WTC11 (cell line): Measurements from ENCODE around the gene SEC61A1. TPM values are rescaled to one million over a fixed set of nuclear protein-coding genes. Genes with fewer than 3 reads are reported as not detected.

Experiments
- ATAC-seq: fragments of 200-7000 bp; cut with Tn5 transposase; 2 replicates; pipeline ENCODE4 v1.10.0; 2021; ENCODE audit warnings: mild to moderate bottlenecking, moderate library complexity
- CTCF ChIA-PET: fragments of 300-600 bp; sonication (Branson Sonifier 250); formaldehyde crosslinking; loops from one replicate; lab custom pipeline; 2021; ENCODE audit warnings: antibody characterized with exemption; lab: Charles Lee
- POLR2A ChIA-PET: fragments of 350-600 bp; sonication (Branson Sonifier 250); formaldehyde crosslinking; loops from one replicate; lab custom pipeline; 2021; ENCODE audit warnings: antibody characterized with exemption; lab: Charles Lee
- DNase-seq: peaks from one replicate; pipeline ENCODE4 v3.0.0; 2021; ENCODE audit warnings: low spot score
- H3K27ac Mint-ChIP-seq: 2 replicates; pipeline ENCODE4 v1.8.0; 2021; ENCODE audit warnings: mixed read lengths
- H3K27me3 Mint-ChIP-seq: 2 replicates; pipeline ENCODE4 v1.8.0; 2021; ENCODE audit warnings: low read depth, mild to moderate bottlenecking, moderate library complexity, mixed read lengths
- H3K36me3 Mint-ChIP-seq: 2 replicates; pipeline ENCODE4 v1.8.0; 2021; ENCODE audit warnings: mixed read lengths
- H3K4me1 Mint-ChIP-seq: 2 replicates; pipeline ENCODE4 v1.8.0; 2022; ENCODE audit warnings: mixed read lengths
- H3K4me3 Mint-ChIP-seq: 2 replicates; pipeline ENCODE4 v1.8.0; 2021; ENCODE audit warnings: mild to moderate bottlenecking, moderate library complexity, mixed read lengths
- H3K9me3 Mint-ChIP-seq: 2 replicates; pipeline ENCODE4 v1.8.0; 2021; ENCODE audit warnings: mixed read lengths
- ELF4 ChIP-seq: sonication (generic); formaldehyde crosslinking; IDR thresholded peaks from 2 replicates; pipeline ENCODE4 v1.8.1; 2022; ENCODE audit warnings: low read depth, mild to moderate bottlenecking, moderate library complexity, missing genetic modification reagents
- EMX1 ChIP-seq: fragments of 250-450 bp; sonication (Bioruptor Pico); IDR thresholded peaks from 2 replicates; pipeline ENCODE4 v1.8.0; 2021; ENCODE audit warnings: mild to moderate bottlenecking
- ESRRA ChIP-seq: sonication (generic); formaldehyde crosslinking; IDR thresholded peaks from 2 replicates; pipeline ENCODE4 v1.8.1; 2022; ENCODE audit warnings: mild to moderate bottlenecking, missing genetic modification reagents, borderline replicate concordance
- FOXP1 ChIP-seq: sonication (generic); formaldehyde crosslinking; IDR thresholded peaks from 2 replicates; pipeline ENCODE4 v1.8.0; 2022; ENCODE audit warnings: missing genetic modification reagents, mild to moderate bottlenecking, moderate library complexity, borderline replicate concordance
- IRF2 ChIP-seq: sonication (generic); formaldehyde crosslinking; IDR thresholded peaks from 2 replicates; pipeline ENCODE4 v1.8.0; 2022; ENCODE audit warnings: low read depth, missing genetic modification reagents, borderline replicate concordance
- JAZF1 ChIP-seq: fragments of 250-450 bp; sonication (Bioruptor Pico); IDR thresholded peaks from 2 replicates; pipeline ENCODE4 v1.9.0; 2021; ENCODE audit warnings: moderate library complexity, mild to moderate bottlenecking, inconsistent platforms
- JUN ChIP-seq: sonication (generic); formaldehyde crosslinking; IDR thresholded peaks from 2 replicates; pipeline ENCODE4 v1.8.0; 2023; ENCODE audit warnings: mild to moderate bottlenecking, missing genetic modification reagents
- NR1H2 ChIP-seq: sonication (generic); formaldehyde crosslinking; IDR thresholded peaks from 2 replicates; pipeline ENCODE4 v1.9.0; 2021; ENCODE audit warnings: mild to moderate bottlenecking, moderate library complexity, missing genetic modification reagents
- SOX15 ChIP-seq: fragments of 250-450 bp; sonication (Bioruptor Pico); IDR thresholded peaks from 2 replicates; pipeline ENCODE4 v1.9.0; 2021; ENCODE audit warnings: mild to moderate bottlenecking
- SP1 ChIP-seq: sonication (generic); formaldehyde crosslinking; conservative IDR thresholded peaks from 2 replicates; pipeline ENCODE4 v1.8.1; 2022; ENCODE audit warnings: missing genetic modification reagents
- ZNF138 ChIP-seq: sonication (generic); formaldehyde crosslinking; conservative IDR thresholded peaks from 2 replicates; pipeline ENCODE4 v1.8.1; 2022; ENCODE audit warnings: mild to moderate bottlenecking, moderate library complexity, missing genetic modification reagents
- ZNF263 ChIP-seq: sonication (generic); formaldehyde crosslinking; IDR thresholded peaks from 2 replicates; pipeline ENCODE4 v1.8.1; 2022; ENCODE audit warnings: low read depth, mild to moderate bottlenecking, moderate library complexity, missing genetic modification reagents
- ZNF317 ChIP-seq: sonication (generic); formaldehyde crosslinking; IDR thresholded peaks from 2 replicates; pipeline ENCODE4 v1.8.1; 2023; ENCODE audit warnings: low read depth, mild to moderate bottlenecking, moderate library complexity, missing genetic modification reagents, borderline replicate concordance
- ZNF416 ChIP-seq: fragments of 250-450 bp; sonication (Bioruptor Pico); IDR thresholded peaks from 2 replicates; pipeline ENCODE4 v1.9.0; 2021; ENCODE audit warnings: mild to moderate bottlenecking, inconsistent platforms
- ZNF671 ChIP-seq: fragments of 250-450 bp; sonication (Bioruptor Pico); IDR thresholded peaks from 2 replicates; pipeline ENCODE4 v1.8.0; 2021; ENCODE audit warnings: mild to moderate bottlenecking
- total RNA-seq: library from RNA; stranded (reverse); gene quantifications from 3 replicates; pipeline ENCODE4 v1.2.3, GENCODE V29; 2021
- TF ChIP-seq, protein P1 (sequence below): fragments of 250-450 bp; sonication (Bioruptor Pico); IDR thresholded peaks from 2 replicates; pipeline ENCODE4 v1.8.0; 2021; ENCODE audit warnings: mild to moderate bottlenecking
- TF ChIP-seq, protein P2 (sequence below): sonication (generic); formaldehyde crosslinking; IDR thresholded peaks from 2 replicates; pipeline ENCODE4 v1.8.0; 2023; ENCODE audit warnings: mild to moderate bottlenecking, missing genetic modification reagents
- TF ChIP-seq, protein P3 (sequence below): sonication (generic); formaldehyde crosslinking; IDR thresholded peaks from 2 replicates; pipeline ENCODE4 v1.8.1; 2022; ENCODE audit warnings: mild to moderate bottlenecking, missing genetic modification reagents, moderate library complexity, borderline replicate concordance
- TF ChIP-seq, protein P4 (sequence below): sonication (generic); formaldehyde crosslinking; conservative IDR thresholded peaks from 2 replicates; pipeline ENCODE4 v1.8.1; 2022; ENCODE audit warnings: mild to moderate bottlenecking, missing genetic modification reagents
- TF ChIP-seq, protein P5 (sequence below): sonication (generic); formaldehyde crosslinking; IDR thresholded peaks from 2 replicates; pipeline ENCODE4 v1.8.1; 2023; ENCODE audit warnings: mild to moderate bottlenecking, missing genetic modification reagents, moderate library complexity
- TF ChIP-seq, protein P6 (sequence below): sonication (generic); formaldehyde crosslinking; IDR thresholded peaks from 2 replicates; pipeline ENCODE4 v1.8.1; 2022; ENCODE audit warnings: mild to moderate bottlenecking, moderate library complexity, missing genetic modification reagents
- TF ChIP-seq, protein P7 (sequence below): fragments of 250-450 bp; sonication (Bioruptor Pico); IDR thresholded peaks from 2 replicates; pipeline ENCODE4 v1.9.0; 2021; ENCODE audit warnings: mild to moderate bottlenecking

Gene SEC61A1
- total RNA-seq, 1 experiment from 2014 or later: 152 TPM

DNA sequence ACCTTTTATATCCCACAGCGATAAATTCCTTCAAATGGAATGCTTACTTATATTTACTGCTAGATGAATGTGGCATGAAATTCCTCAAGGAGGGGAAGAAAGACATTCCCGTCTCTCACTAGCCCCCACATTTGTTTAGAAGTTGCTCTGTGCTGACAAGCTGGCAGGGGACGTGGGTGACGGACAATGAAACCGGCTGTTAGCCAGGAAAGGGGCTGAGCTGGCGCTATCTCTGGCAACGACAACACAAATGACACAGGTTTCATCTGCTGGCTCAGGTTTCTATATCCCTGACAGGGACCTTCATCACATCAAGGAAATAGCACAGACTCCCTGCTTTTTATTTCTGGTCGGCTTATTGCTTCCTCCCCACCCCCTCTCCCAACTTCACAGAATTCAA, 55.6 kb downstream of the SEC61A1 start (continued):
- TF ChIP-seq, protein P1, sequence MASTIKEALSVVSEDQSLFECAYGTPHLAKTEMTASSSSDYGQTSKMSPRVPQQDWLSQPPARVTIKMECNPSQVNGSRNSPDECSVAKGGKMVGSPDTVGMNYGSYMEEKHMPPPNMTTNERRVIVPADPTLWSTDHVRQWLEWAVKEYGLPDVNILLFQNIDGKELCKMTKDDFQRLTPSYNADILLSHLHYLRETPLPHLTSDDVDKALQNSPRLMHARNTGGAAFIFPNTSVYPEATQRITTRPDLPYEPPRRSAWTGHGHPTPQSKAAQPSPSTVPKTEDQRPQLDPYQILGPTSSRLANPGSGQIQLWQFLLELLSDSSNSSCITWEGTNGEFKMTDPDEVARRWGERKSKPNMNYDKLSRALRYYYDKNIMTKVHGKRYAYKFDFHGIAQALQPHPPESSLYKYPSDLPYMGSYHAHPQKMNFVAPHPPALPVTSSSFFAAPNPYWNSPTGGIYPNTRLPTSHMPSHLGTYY (CRISPR knock-in tag): no peak
- TF ChIP-seq JAZF1 (CRISPR knock-in tag) (no peak), SP1 (CRISPR knock-in tag) (no peak), ELF4 (CRISPR knock-in tag) (no peak)
- TF ChIP-seq, protein P2, sequence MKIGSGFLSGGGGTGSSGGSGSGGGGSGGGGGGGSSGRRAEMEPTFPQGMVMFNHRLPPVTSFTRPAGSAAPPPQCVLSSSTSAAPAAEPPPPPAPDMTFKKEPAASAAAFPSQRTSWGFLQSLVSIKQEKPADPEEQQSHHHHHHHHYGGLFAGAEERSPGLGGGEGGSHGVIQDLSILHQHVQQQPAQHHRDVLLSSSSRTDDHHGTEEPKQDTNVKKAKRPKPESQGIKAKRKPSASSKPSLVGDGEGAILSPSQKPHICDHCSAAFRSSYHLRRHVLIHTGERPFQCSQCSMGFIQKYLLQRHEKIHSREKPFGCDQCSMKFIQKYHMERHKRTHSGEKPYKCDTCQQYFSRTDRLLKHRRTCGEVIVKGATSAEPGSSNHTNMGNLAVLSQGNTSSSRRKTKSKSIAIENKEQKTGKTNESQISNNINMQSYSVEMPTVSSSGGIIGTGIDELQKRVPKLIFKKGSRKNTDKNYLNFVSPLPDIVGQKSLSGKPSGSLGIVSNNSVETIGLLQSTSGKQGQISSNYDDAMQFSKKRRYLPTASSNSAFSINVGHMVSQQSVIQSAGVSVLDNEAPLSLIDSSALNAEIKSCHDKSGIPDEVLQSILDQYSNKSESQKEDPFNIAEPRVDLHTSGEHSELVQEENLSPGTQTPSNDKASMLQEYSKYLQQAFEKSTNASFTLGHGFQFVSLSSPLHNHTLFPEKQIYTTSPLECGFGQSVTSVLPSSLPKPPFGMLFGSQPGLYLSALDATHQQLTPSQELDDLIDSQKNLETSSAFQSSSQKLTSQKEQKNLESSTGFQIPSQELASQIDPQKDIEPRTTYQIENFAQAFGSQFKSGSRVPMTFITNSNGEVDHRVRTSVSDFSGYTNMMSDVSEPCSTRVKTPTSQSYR (CRISPR knock-in tag): no peak
- TF ChIP-seq, protein P3, sequence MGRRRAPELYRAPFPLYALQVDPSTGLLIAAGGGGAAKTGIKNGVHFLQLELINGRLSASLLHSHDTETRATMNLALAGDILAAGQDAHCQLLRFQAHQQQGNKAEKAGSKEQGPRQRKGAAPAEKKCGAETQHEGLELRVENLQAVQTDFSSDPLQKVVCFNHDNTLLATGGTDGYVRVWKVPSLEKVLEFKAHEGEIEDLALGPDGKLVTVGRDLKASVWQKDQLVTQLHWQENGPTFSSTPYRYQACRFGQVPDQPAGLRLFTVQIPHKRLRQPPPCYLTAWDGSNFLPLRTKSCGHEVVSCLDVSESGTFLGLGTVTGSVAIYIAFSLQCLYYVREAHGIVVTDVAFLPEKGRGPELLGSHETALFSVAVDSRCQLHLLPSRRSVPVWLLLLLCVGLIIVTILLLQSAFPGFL: no peak
- TF ChIP-seq, protein P4, sequence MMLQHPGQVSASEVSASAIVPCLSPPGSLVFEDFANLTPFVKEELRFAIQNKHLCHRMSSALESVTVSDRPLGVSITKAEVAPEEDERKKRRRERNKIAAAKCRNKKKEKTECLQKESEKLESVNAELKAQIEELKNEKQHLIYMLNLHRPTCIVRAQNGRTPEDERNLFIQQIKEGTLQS: no peak

DNA sequence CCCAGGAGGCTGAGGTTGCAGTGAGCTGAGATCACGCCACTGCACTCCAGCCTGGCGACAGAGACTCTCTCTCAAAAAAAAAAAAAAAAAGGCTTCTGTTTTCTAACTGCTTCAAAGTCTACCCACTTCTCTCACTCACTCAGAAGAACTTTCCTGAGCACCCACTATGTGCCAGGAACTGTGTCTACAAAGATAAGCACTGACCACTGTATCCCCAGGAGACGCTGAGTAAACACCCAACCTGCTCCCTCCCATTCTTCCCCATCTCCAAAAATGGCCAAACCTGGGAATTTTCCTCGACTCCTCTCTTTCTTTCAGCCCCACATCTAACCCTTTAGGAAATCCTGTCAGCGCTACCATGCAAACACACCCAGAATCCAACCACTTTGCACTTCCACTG, 58.9 kb downstream of the SEC61A1 start:
- H3K4me1 Mint-ChIP-seq: peaks cover 8% of the 10 kb centered on the region
- no peaks in the 10 kb centered on the region for H3K27me3 Mint-ChIP-seq
- H3K9me3 Mint-ChIP-seq: no peaks in the 10 kb centered on the region
- H3K36me3 Mint-ChIP-seq: peaks cover 75% of the 10 kb centered on the region
- no peak overlapping the region for H3K4me3 Mint-ChIP-seq
- POLR2A ChIA-PET: no interaction called here
- ATAC-seq: no peak
- CTCF ChIA-PET: interaction anchor here (2.1 kb wide), 1 partner anchor 16 kb away, joined by 10 read pairs; no protein-coding TSS in a partner anchor
- no peak for DNase-seq
- no peak overlapping the region for H3K27ac Mint-ChIP-seq
- no peak for TF ChIP-seq ZNF263
- TF ChIP-seq, protein P3: no peak
- TF ChIP-seq, protein P5, sequence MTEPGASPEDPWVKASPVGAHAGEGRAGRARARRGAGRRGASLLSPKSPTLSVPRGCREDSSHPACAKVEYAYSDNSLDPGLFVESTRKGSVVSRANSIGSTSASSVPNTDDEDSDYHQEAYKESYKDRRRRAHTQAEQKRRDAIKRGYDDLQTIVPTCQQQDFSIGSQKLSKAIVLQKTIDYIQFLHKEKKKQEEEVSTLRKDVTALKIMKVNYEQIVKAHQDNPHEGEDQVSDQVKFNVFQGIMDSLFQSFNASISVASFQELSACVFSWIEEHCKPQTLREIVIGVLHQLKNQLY (CRISPR knock-in tag): no peak
- TF ChIP-seq SOX15 (CRISPR knock-in tag): no peak
- TF ChIP-seq FOXP1: no peak
- no peak for TF ChIP-seq EMX1 (CRISPR knock-in tag)
- TF ChIP-seq ZNF138 (CRISPR knock-in tag): no peak
- TF ChIP-seq, protein P6, sequence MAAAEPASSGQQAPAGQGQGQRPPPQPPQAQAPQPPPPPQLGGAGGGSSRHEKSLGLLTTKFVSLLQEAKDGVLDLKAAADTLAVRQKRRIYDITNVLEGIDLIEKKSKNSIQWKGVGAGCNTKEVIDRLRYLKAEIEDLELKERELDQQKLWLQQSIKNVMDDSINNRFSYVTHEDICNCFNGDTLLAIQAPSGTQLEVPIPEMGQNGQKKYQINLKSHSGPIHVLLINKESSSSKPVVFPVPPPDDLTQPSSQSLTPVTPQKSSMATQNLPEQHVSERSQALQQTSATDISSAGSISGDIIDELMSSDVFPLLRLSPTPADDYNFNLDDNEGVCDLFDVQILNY (CRISPR knock-in tag): no peak
- TF ChIP-seq JUN (CRISPR knock-in tag): no peak
- no peak for TF ChIP-seq IRF2 (CRISPR knock-in tag)
- TF ChIP-seq NR1H2 (CRISPR knock-in tag): no peak
- no peak for TF ChIP-seq ZNF671
- TF ChIP-seq ZNF416 (CRISPR knock-in tag): no peak
- TF ChIP-seq ZNF317 (CRISPR knock-in tag): no peak
- TF ChIP-seq, protein P7, sequence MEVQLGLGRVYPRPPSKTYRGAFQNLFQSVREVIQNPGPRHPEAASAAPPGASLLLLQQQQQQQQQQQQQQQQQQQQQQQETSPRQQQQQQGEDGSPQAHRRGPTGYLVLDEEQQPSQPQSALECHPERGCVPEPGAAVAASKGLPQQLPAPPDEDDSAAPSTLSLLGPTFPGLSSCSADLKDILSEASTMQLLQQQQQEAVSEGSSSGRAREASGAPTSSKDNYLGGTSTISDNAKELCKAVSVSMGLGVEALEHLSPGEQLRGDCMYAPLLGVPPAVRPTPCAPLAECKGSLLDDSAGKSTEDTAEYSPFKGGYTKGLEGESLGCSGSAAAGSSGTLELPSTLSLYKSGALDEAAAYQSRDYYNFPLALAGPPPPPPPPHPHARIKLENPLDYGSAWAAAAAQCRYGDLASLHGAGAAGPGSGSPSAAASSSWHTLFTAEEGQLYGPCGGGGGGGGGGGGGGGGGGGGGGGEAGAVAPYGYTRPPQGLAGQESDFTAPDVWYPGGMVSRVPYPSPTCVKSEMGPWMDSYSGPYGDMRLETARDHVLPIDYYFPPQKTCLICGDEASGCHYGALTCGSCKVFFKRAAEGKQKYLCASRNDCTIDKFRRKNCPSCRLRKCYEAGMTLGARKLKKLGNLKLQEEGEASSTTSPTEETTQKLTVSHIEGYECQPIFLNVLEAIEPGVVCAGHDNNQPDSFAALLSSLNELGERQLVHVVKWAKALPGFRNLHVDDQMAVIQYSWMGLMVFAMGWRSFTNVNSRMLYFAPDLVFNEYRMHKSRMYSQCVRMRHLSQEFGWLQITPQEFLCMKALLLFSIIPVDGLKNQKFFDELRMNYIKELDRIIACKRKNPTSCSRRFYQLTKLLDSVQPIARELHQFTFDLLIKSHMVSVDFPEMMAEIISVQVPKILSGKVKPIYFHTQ (CRISPR knock-in tag): no peak
- no peak for TF ChIP-seq ESRRA (CRISPR knock-in tag)
